ENCODE results near the gene PLD6.

GRCh38 chr17:17169396-17169795, 36.7 kb downstream of the PLD6 start:
- no peak for TF ChIP-seq CTCF (IDR thresholded peaks at IDR 0.05)
- TF ChIP-seq POLR2A (IDR thresholded peaks at IDR 0.05): no peak
- TF ChIP-seq POLR2AphosphoS5 (IDR thresholded peaks at IDR 0.05): no peak
- TF ChIP-seq EP300 (IDR thresholded peaks at IDR 0.05): no peak
